ENCODE results near the gene THOC3. TPM values are rescaled to one million over a fixed set of nuclear protein-coding genes. Genes with fewer than 3 reads are reported as not detected.
"Not testable (repeated sequence)": the region's sequence is repeated elsewhere in the genome, so short reads cannot be mapped to it uniquely, and the experiment has no call there.

Gene THOC3
- 10 to 100 TPM; 67.3 to 71.5 TPM for total RNA-seq

- ATAC-seq (peak; percentile 100), DNase-seq (peak; percentile 69)
- H3K9me3 Mint-ChIP-seq; POLR2A ChIA-PET; CTCF ChIA-PET; intact Hi-C loops (cut with micrococcal nuclease); H3K27me3 Mint-ChIP-seq; H3K36me3 Mint-ChIP-seq (ENCODE audit: low read depth); H3K4me1 Mint-ChIP-seq (ENCODE audit: low read depth): not testable (repeated sequence)
- Mint-ChIP-seq H3K27ac (peak within 1 kb of the TSS; percentile 61), H3K4me3 (peak within 1 kb of the TSS; percentile 78)
Measured at GRCh38 chr5:175967471-175968372, at the start of gene THOC3. THOC3 (minus strand) TSS chr5:175968315; CDS start chr5:175968208, 107 bp downstream.

- H3K9me3 Mint-ChIP-seq, POLR2A ChIA-PET: not testable (repeated sequence)
Measured at GRCh38 chr5:176017324-176017723, 49.2 kb upstream of the THOC3 start.

GRCh38 chr5:176014360-176014759 is 46.2 kb upstream of the THOC3 start:
- intact Hi-C loops (cut with micrococcal nuclease): not testable (repeated sequence)

More at GRCh38 chr5:176017324-176017723, 49.2 kb upstream of the THOC3 start:
- DNase-seq; H3K4me3 Mint-ChIP-seq; H3K4me1 Mint-ChIP-seq (ENCODE audit: low read depth); H3K27me3 Mint-ChIP-seq; intact Hi-C loops (cut with micrococcal nuclease); CTCF ChIA-PET; H3K27ac Mint-ChIP-seq; H3K36me3 Mint-ChIP-seq (ENCODE audit: low read depth): not testable (repeated sequence)
- peak; percentile 90 for ATAC-seq

GRCh38 chr5:176011088-176011487 is 43.0 kb upstream of the THOC3 start:
- CTCF ChIA-PET; H3K4me1 Mint-ChIP-seq (ENCODE audit: low read depth); ATAC-seq; H3K4me3 Mint-ChIP-seq; POLR2A ChIA-PET; H3K9me3 Mint-ChIP-seq; H3K36me3 Mint-ChIP-seq (ENCODE audit: low read depth); intact Hi-C loops (cut with micrococcal nuclease); H3K27ac Mint-ChIP-seq; H3K27me3 Mint-ChIP-seq; DNase-seq: not testable (repeated sequence)

More at GRCh38 chr5:176014360-176014759, 46.2 kb upstream of the THOC3 start:
- H3K4me3 Mint-ChIP-seq; H3K36me3 Mint-ChIP-seq (ENCODE audit: low read depth); ATAC-seq; POLR2A ChIA-PET; H3K27me3 Mint-ChIP-seq; DNase-seq; H3K9me3 Mint-ChIP-seq; H3K27ac Mint-ChIP-seq; CTCF ChIA-PET; H3K4me1 Mint-ChIP-seq (ENCODE audit: low read depth): not testable (repeated sequence)

- POLR2A ChIA-PET; intact Hi-C loops (cut with micrococcal nuclease); H3K27me3 Mint-ChIP-seq; H3K27ac Mint-ChIP-seq; H3K9me3 Mint-ChIP-seq; DNase-seq; H3K36me3 Mint-ChIP-seq (ENCODE audit: low read depth); CTCF ChIA-PET; ATAC-seq; H3K4me3 Mint-ChIP-seq: not testable (repeated sequence)
- H3K4me1 Mint-ChIP-seq (ENCODE audit: low read depth): peaks cover 12% of the 10 kb centered on the region
Measured at GRCh38 chr5:176010202-176010601, 42.1 kb upstream of the THOC3 start.

GRCh38 chr5:176007220-176007619 is 39.1 kb upstream of the THOC3 start:
- intact Hi-C loops (cut with micrococcal nuclease); DNase-seq; CTCF ChIA-PET; H3K27me3 Mint-ChIP-seq; POLR2A ChIA-PET; H3K9me3 Mint-ChIP-seq; H3K36me3 Mint-ChIP-seq (ENCODE audit: low read depth): not testable (repeated sequence)
- ATAC-seq: peak; percentile 48
- Mint-ChIP-seq H3K27ac (peak overlapping the region; percentile 89), H3K4me3 (peak overlapping the region; percentile 66), H3K4me1 (ENCODE audit: low read depth) (peaks cover 12% of the 10 kb centered on the region)

- H3K4me3 Mint-ChIP-seq: peak overlapping the region; percentile 66
- POLR2A ChIA-PET; H3K36me3 Mint-ChIP-seq (ENCODE audit: low read depth); ATAC-seq; H3K9me3 Mint-ChIP-seq; DNase-seq; H3K27me3 Mint-ChIP-seq; intact Hi-C loops (cut with micrococcal nuclease); CTCF ChIA-PET: not testable (repeated sequence)
- peaks cover 12% of the 10 kb centered on the region for H3K4me1 Mint-ChIP-seq (ENCODE audit: low read depth)
- H3K27ac Mint-ChIP-seq: peak overlapping the region; percentile 89
Measured at GRCh38 chr5:176006819-176007218, 38.7 kb upstream of the THOC3 start.

- POLR2A ChIA-PET: not testable (repeated sequence)
Measured at GRCh38 chr5:175997979-175998378, 29.9 kb upstream of the THOC3 start.

GRCh38 chr5:175997495-175997894 is 29.4 kb upstream of the THOC3 start:
- H3K9me3 Mint-ChIP-seq, POLR2A ChIA-PET, H3K27me3 Mint-ChIP-seq: not testable (repeated sequence)

More at GRCh38 chr5:175997979-175998378, 29.9 kb upstream of the THOC3 start:
- H3K27ac Mint-ChIP-seq; H3K9me3 Mint-ChIP-seq; H3K4me1 Mint-ChIP-seq (ENCODE audit: low read depth); H3K4me3 Mint-ChIP-seq; DNase-seq; ATAC-seq; H3K27me3 Mint-ChIP-seq; CTCF ChIA-PET; H3K36me3 Mint-ChIP-seq (ENCODE audit: low read depth); intact Hi-C loops (cut with micrococcal nuclease): not testable (repeated sequence)

GRCh38 chr5:175996791-175997190 is 28.7 kb upstream of the THOC3 start:
- H3K4me3 Mint-ChIP-seq; H3K9me3 Mint-ChIP-seq; CTCF ChIA-PET; POLR2A ChIA-PET; H3K4me1 Mint-ChIP-seq (ENCODE audit: low read depth); DNase-seq; H3K27me3 Mint-ChIP-seq; intact Hi-C loops (cut with micrococcal nuclease); H3K36me3 Mint-ChIP-seq (ENCODE audit: low read depth); H3K27ac Mint-ChIP-seq; ATAC-seq: not testable (repeated sequence)

More at GRCh38 chr5:175997495-175997894, 29.4 kb upstream of the THOC3 start:
- CTCF ChIA-PET; intact Hi-C loops (cut with micrococcal nuclease); H3K4me3 Mint-ChIP-seq; H3K36me3 Mint-ChIP-seq (ENCODE audit: low read depth); ATAC-seq; DNase-seq; H3K27ac Mint-ChIP-seq; H3K4me1 Mint-ChIP-seq (ENCODE audit: low read depth): not testable (repeated sequence)

- POLR2A ChIA-PET; H3K36me3 Mint-ChIP-seq (ENCODE audit: low read depth); intact Hi-C loops (cut with micrococcal nuclease); H3K27ac Mint-ChIP-seq; ATAC-seq; H3K4me3 Mint-ChIP-seq; H3K4me1 Mint-ChIP-seq (ENCODE audit: low read depth); H3K27me3 Mint-ChIP-seq; CTCF ChIA-PET; DNase-seq; H3K9me3 Mint-ChIP-seq: not testable (repeated sequence)
Measured at GRCh38 chr5:175995506-175995905, 27.4 kb upstream of the THOC3 start.

GRCh38 chr5:175979371-175979995 is 11.4 kb upstream of the THOC3 start:
- H3K9me3 Mint-ChIP-seq; POLR2A ChIA-PET; H3K27me3 Mint-ChIP-seq; DNase-seq; H3K36me3 Mint-ChIP-seq (ENCODE audit: low read depth); intact Hi-C loops (cut with micrococcal nuclease); H3K27ac Mint-ChIP-seq; CTCF ChIA-PET; H3K4me3 Mint-ChIP-seq; H3K4me1 Mint-ChIP-seq (ENCODE audit: low read depth); ATAC-seq: not testable (repeated sequence)
